ENCODE measurements around the gene TCL1A. TPM values are rescaled to one million over a fixed set of nuclear protein-coding genes. Genes with fewer than 3 reads are reported as not detected.

TCL1A gene, protein sequence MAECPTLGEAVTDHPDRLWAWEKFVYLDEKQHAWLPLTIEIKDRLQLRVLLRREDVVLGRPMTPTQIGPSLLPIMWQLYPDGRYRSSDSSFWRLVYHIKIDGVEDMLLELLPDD
- total RNA-seq (2022; extraction: Qiagen RNA extraction): not detected in 5 replicates

DNA sequence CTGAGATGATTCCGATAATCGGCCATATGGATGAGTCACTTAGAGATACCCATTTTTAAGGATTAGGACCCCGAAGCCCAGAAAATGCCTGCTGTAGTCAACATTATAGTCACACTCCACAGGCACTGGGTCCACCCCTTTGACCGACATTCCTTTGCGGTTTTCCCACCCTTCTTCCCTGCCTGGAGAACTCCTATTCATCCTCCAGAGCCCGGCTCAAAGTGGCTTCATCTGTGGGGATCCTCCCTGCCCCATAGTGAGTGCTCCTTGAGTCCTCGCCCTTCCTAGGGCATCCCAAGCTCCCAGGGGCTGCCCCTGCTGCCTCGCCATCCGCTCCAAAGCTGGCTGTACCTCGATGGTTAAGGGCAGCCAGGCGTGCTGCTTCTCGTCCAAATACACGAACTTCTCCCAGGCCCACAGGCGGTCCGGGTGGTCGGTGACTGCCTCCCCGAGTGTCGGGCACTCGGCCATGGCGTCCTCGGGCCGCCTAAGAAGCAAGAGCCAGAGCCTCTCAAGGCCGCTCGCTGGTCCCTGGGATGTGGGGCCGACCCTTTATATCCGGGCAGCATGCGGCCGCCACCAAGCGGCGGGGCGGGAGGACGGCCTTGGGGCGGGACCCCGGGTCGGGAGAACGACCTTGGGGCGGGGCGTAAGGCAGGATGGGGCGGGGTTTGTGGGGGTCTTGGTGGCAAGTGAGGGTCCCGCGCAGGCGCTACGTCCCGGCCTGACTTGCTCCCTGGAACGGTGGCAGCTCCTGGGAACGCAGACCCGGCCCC lies at the start of gene TCL1A:
Gene TCL1A, minus strand, starts transcription at position 530 of the 776 bp plus-strand sequence. Its CDS starts 59 bp downstream, at position 471.

DNA sequence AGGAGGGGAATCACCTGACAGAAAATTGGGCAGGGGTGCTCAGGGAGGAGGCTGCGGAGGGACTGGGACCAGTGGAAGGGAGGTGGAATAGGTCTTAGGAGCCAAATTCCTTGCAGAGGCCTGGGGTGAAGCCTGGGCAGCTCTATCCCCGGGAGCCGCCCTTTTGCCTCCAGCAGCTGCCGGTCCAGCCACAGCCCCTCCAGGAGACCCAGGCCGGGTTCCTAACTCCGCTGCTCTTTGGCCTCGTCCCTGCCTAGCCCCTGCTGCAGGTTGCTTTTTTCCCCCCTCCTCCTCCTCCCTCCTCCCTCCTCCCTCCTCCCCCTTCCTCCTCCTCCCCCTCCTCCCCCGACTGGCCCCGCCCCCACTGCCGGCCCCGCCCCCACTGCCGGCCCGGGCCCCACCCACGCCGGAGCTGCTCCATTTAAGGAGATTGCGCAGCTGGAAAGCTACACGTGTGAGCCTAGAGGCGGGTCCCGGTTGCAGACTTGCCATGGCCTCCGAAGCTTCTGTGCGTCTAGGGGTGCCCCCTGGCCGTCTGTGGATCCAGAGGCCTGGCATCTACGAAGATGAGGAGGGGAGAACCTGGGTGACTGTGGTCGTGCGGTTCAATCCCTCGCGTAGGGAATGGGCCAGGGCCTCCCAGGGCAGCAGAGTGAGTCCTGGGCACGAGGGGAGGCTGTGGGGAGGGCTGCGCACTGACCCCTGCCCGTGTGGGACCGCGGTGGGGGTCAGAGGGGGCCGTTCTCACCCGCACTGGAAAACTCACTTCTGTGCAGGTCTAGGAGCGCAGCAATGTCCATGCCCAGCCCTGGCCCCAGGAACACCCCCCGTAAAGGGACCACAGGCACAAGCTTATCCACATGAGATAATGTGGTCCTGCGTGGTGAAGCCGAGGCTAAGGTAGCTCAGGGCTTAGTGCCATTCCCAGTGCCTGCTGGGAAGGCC lies 27.7 kb downstream of the TCL1A start, which contains the start of gene TCL1B:
Gene TCL1B, plus strand, starts transcription at position 449 of the 945 bp plus-strand sequence. Its CDS starts 42 bp downstream, at position 491.

Other genes starting within 250 kb of the TCL1A start
- 0.32 to 0.93 TPM (median 0.58 TPM) in 5 replicates for gene SYNE3, start 197.5 kb downstream of the TCL1A start, total RNA-seq (2022; extraction: Qiagen RNA extraction)
- 49.4 to 75.3 TPM (median 69.8 TPM) in 5 replicates for gene GLRX5, start 179.1 kb downstream of the TCL1A start, total RNA-seq (2022; extraction: Qiagen RNA extraction)
- gene TCL1B, start 27.7 kb downstream of the TCL1A start, total RNA-seq (2022; extraction: Qiagen RNA extraction): not detected in 5 replicates
- not detected in 5 replicates for gene TUNAR, start 162.7 kb upstream of the TCL1A start, total RNA-seq (2022; extraction: Qiagen RNA extraction)